WTC11 (cell line): ENCODE measurements around the gene NAP1L5. TPM values are rescaled to one million over a fixed set of nuclear protein-coding genes. Genes with fewer than 3 reads are reported as not detected.

Experiments used
- ATAC-seq: fragments of 200-7000 bp; cut with Tn5 transposase; 2 replicates; pipeline ENCODE4 v1.10.0; 2021; ENCODE audit warnings: mild to moderate bottlenecking, moderate library complexity
- CTCF ChIA-PET: fragments of 300-600 bp; sonication (Branson Sonifier 250); formaldehyde crosslinking; loops from one replicate; lab custom pipeline; 2021; ENCODE audit warnings: antibody characterized with exemption; lab: Charles Lee
- POLR2A ChIA-PET: fragments of 350-600 bp; sonication (Branson Sonifier 250); formaldehyde crosslinking; loops from one replicate; lab custom pipeline; 2021; ENCODE audit warnings: antibody characterized with exemption; lab: Charles Lee
- DNase-seq: peaks from one replicate; pipeline ENCODE4 v3.0.0; 2021; ENCODE audit warnings: low spot score
- H3K27ac Mint-ChIP-seq: 2 replicates; pipeline ENCODE4 v1.8.0; 2021; ENCODE audit warnings: mixed read lengths
- H3K27me3 Mint-ChIP-seq: 2 replicates; pipeline ENCODE4 v1.8.0; 2021; ENCODE audit warnings: low read depth, mild to moderate bottlenecking, moderate library complexity, mixed read lengths
- H3K36me3 Mint-ChIP-seq: 2 replicates; pipeline ENCODE4 v1.8.0; 2021; ENCODE audit warnings: mixed read lengths
- H3K4me1 Mint-ChIP-seq: 2 replicates; pipeline ENCODE4 v1.8.0; 2022; ENCODE audit warnings: mixed read lengths
- H3K4me3 Mint-ChIP-seq: 2 replicates; pipeline ENCODE4 v1.8.0; 2021; ENCODE audit warnings: mild to moderate bottlenecking, moderate library complexity, mixed read lengths
- H3K9me3 Mint-ChIP-seq: 2 replicates; pipeline ENCODE4 v1.8.0; 2021; ENCODE audit warnings: mixed read lengths
- ATF1 ChIP-seq: sonication (generic); formaldehyde crosslinking; IDR thresholded peaks from 2 replicates; pipeline ENCODE4 v1.8.1; 2023; ENCODE audit warnings: mild to moderate bottlenecking, moderate library complexity, missing genetic modification reagents
- E2F1 ChIP-seq: sonication (generic); formaldehyde crosslinking; IDR thresholded peaks from 2 replicates; pipeline ENCODE4 v1.8.0; 2022; ENCODE audit warnings: mild to moderate bottlenecking, missing genetic modification reagents
- ETV6 ChIP-seq: sonication (generic); formaldehyde crosslinking; IDR thresholded peaks from 2 replicates; pipeline ENCODE4 v1.8.1; 2022; ENCODE audit warnings: mild to moderate bottlenecking, missing genetic modification reagents
- GRHL2 ChIP-seq: fragments of 250-450 bp; sonication (Bioruptor Pico); IDR thresholded peaks from 2 replicates; pipeline ENCODE4 v1.8.0; 2022; ENCODE audit warnings: mild to moderate bottlenecking, moderate library complexity; ENCODE audit not compliant: insufficient replicate concordance, severe bottlenecking
- GTF2I ChIP-seq: fragments of 250-450 bp; sonication (Bioruptor Pico); conservative IDR thresholded peaks from 2 replicates; pipeline ENCODE4 v1.4.0; 2021; ENCODE audit warnings: mild to moderate bottlenecking
- JUN ChIP-seq: sonication (generic); formaldehyde crosslinking; IDR thresholded peaks from 2 replicates; pipeline ENCODE4 v1.8.0; 2023; ENCODE audit warnings: mild to moderate bottlenecking, missing genetic modification reagents
- KAT7 ChIP-seq: sonication (generic); formaldehyde crosslinking; IDR thresholded peaks from 2 replicates; pipeline ENCODE4 v1.8.1; 2023; ENCODE audit warnings: missing genetic modification reagents, mild to moderate bottlenecking, borderline replicate concordance
- MYBL2 ChIP-seq: sonication (generic); formaldehyde crosslinking; IDR thresholded peaks from 2 replicates; pipeline ENCODE4 v1.8.1; 2023; ENCODE audit warnings: mild to moderate bottlenecking, moderate library complexity, missing genetic modification reagents
- NR2C2 ChIP-seq: sonication (generic); formaldehyde crosslinking; IDR thresholded peaks from 2 replicates; pipeline ENCODE4 v1.8.0; 2022; ENCODE audit warnings: mild to moderate bottlenecking, missing genetic modification reagents
- SMAD3 ChIP-seq: sonication (generic); formaldehyde crosslinking; IDR thresholded peaks from 2 replicates; pipeline ENCODE4 v1.8.0; 2022; ENCODE audit warnings: missing genetic modification reagents, mild to moderate bottlenecking, borderline replicate concordance
- SMAD4 ChIP-seq: sonication (generic); formaldehyde crosslinking; IDR thresholded peaks from 2 replicates; pipeline ENCODE4 v1.8.0; 2022; ENCODE audit warnings: mild to moderate bottlenecking, missing genetic modification reagents
- STAT6 ChIP-seq: sonication (generic); formaldehyde crosslinking; conservative IDR thresholded peaks from 2 replicates; pipeline ENCODE4 v1.8.1; 2023; ENCODE audit warnings: mild to moderate bottlenecking, low read depth, missing genetic modification reagents, moderate library complexity
- TCF7 ChIP-seq: sonication (generic); formaldehyde crosslinking; IDR thresholded peaks from 2 replicates; pipeline ENCODE4 v1.8.0; 2022; ENCODE audit warnings: mild to moderate bottlenecking, low read depth, missing genetic modification reagents, moderate library complexity
- USF1 ChIP-seq: sonication (generic); formaldehyde crosslinking; IDR thresholded peaks from 2 replicates; pipeline ENCODE4 v1.8.0; 2022; ENCODE audit warnings: mild to moderate bottlenecking, missing genetic modification reagents
- ZNF138 ChIP-seq: sonication (generic); formaldehyde crosslinking; conservative IDR thresholded peaks from 2 replicates; pipeline ENCODE4 v1.8.1; 2022; ENCODE audit warnings: mild to moderate bottlenecking, moderate library complexity, missing genetic modification reagents
- ZNF263 ChIP-seq: sonication (generic); formaldehyde crosslinking; IDR thresholded peaks from 2 replicates; pipeline ENCODE4 v1.8.1; 2022; ENCODE audit warnings: low read depth, mild to moderate bottlenecking, moderate library complexity, missing genetic modification reagents
- ZNF671 ChIP-seq: fragments of 250-450 bp; sonication (Bioruptor Pico); IDR thresholded peaks from 2 replicates; pipeline ENCODE4 v1.8.0; 2021; ENCODE audit warnings: mild to moderate bottlenecking
- total RNA-seq: library from RNA; stranded (reverse); gene quantifications from 3 replicates; pipeline ENCODE4 v1.2.3, GENCODE V29; 2021

Gene NAP1L5
- total RNA-seq, 1 experiment from 2014 or later, result 3.3 TPM

GRCh38 chr4:88705223-88705622 lies 7.6 kb upstream of the NAP1L5 start (continued):
- TF ChIP-seq NR2C2 (CRISPR knock-in tag), result no peak
- no peak for TF ChIP-seq E2F1

GRCh38 chr4:88702782-88703181 lies 5.2 kb upstream of the NAP1L5 start:
- H3K27ac Mint-ChIP-seq, result no peak overlapping the region
- CTCF ChIA-PET, result interaction anchor here (1.5 kb wide), 1 partner anchor 30 kb away, joined by 3 read pairs; no protein-coding TSS in a partner anchor
- H3K27me3 Mint-ChIP-seq, result peaks cover 15% of the 10 kb centered on the region
- ATAC-seq, result no peak
- H3K36me3 Mint-ChIP-seq, result no peaks in the 10 kb centered on the region
- POLR2A ChIA-PET, result no interaction called here
- peaks cover 4% of the 10 kb centered on the region; the same call in 1 of the 2 replicates for H3K9me3 Mint-ChIP-seq
- no peak overlapping the region for H3K4me3 Mint-ChIP-seq
- H3K4me1 Mint-ChIP-seq, result peaks cover 2% of the 10 kb centered on the region; the same call in 1 of the 2 replicates
- TF ChIP-seq KAT7, result no peak
- TF ChIP-seq JUN (CRISPR knock-in tag), result no peak
- no peak for TF ChIP-seq ETV6 (CRISPR knock-in tag)
- no peak for TF ChIP-seq MYBL2 (CRISPR knock-in tag)
- TF ChIP-seq SMAD4 (CRISPR knock-in tag), result no peak
- TF ChIP-seq GRHL2, result no peak
- TF ChIP-seq SMAD3, result no peak
- TF ChIP-seq STAT6, result no peak
- no peak for TF ChIP-seq ATF1
- DNase-seq, result no peak

- ChIA-PET POLR2A (no interaction called here), CTCF (interaction anchor here (1.2 kb wide), 1 partner anchor 26 kb away, joined by 5 read pairs; no protein-coding TSS in a partner anchor)
- no peaks in the 10 kb centered on the region for H3K9me3 Mint-ChIP-seq
- H3K27ac Mint-ChIP-seq, result no peak overlapping the region
- H3K36me3 Mint-ChIP-seq, result no peaks in the 10 kb centered on the region
- no peaks in the 10 kb centered on the region for H3K4me1 Mint-ChIP-seq
- DNase-seq, result no peak
- H3K4me3 Mint-ChIP-seq, result no peak overlapping the region
- peaks cover 30% of the 10 kb centered on the region for H3K27me3 Mint-ChIP-seq
- ATAC-seq, result no peak
- TF ChIP-seq USF1 (CRISPR knock-in tag), result no peak
- no peak for TF ChIP-seq TCF7 (CRISPR knock-in tag)
Measured at GRCh38 chr4:88698519-88698918, 890 bp upstream of the NAP1L5 start.

- no peaks in the 10 kb centered on the region for H3K36me3 Mint-ChIP-seq
- TF ChIP-seq ZNF138 (CRISPR knock-in tag) (no peak), GTF2I (CRISPR knock-in tag) (no peak), ZNF263 (CRISPR knock-in tag) (peak; percentile 82; the same call in 1 of the 2 replicates), ZNF671 (CRISPR knock-in tag) (no peak)
- CTCF ChIA-PET, result no interaction called here
- POLR2A ChIA-PET, result no interaction called here
- H3K4me3 Mint-ChIP-seq, result peak overlapping the region; percentile 75
- ATAC-seq, result no peak
- no peaks in the 10 kb centered on the region for H3K4me1 Mint-ChIP-seq
- DNase-seq, result no peak
- H3K27me3 Mint-ChIP-seq, result peaks cover 30% of the 10 kb centered on the region
- no peak overlapping the region for H3K27ac Mint-ChIP-seq
- H3K9me3 Mint-ChIP-seq, result no peaks in the 10 kb centered on the region
Measured at GRCh38 chr4:88697141-88697540, 488 bp downstream of the NAP1L5 start.
